Endothelial cell of coronary artery (primary cell): Measurements from ENCODE around the gene ALOX12. TPM values are rescaled to one million over a fixed set of nuclear protein-coding genes. Genes with fewer than 3 reads are reported as not detected.

ENCODE experiments used
- total RNA-seq: library from RNA; depleted of rRNA; stranded (reverse); fragments of >200 nt; gene quantifications from 2 replicates; pipeline ENCODE4 v1.2.3, GENCODE V29; 2014

The ALOX12 gene
- not detected in 2 replicates for total RNA-seq

GRCh38 chr17:6995500-6996255, at the start of gene ALOX12:
Gene ALOX12 (plus strand): TSS chr17:6996049. CDS start chr17:6996118, 69 bp downstream.

GRCh38 chr17:7022781-7023571, 27.1 kb downstream of the ALOX12 start, which contains the start of gene BCL6B:
Gene BCL6B (plus strand): TSS chr17:7023050. CDS start chr17:7023672, 622 bp downstream.

GRCh38 chr17:7035591-7036368, 39.9 kb downstream of the ALOX12 start, which contains the start of gene SLC16A13:
Gene SLC16A13 (plus strand): TSS chr17:7036015. CDS start chr17:7036383, 368 bp downstream.

GRCh38 chr17:7043497-7044198, 47.8 kb downstream of the ALOX12 start, which contains the start of gene SLC16A11:
Gene SLC16A11 (minus strand): TSS chr17:7044092. CDS start chr17:7043513, 579 bp downstream.

Other genes with a start within 250 kb of the ALOX12 start
- gene XAF1, start 240.0 kb upstream of the ALOX12 start, total RNA-seq = 16.7 and 24.9 TPM in 2 replicates
- 0.56 and 1.3 TPM in 2 replicates for gene FBXO39, start 219.8 kb upstream of the ALOX12 start, total RNA-seq
- not detected in 2 replicates for gene TEKT1, start 164.3 kb upstream of the ALOX12 start, total RNA-seq
- 39.8 and 43.5 TPM in 2 replicates for gene RNASEK, start 16.6 kb downstream of the ALOX12 start, total RNA-seq
- gene BCL6B, start 27.0 kb downstream of the ALOX12 start, total RNA-seq = 82.0 and 127 TPM in 2 replicates
- 0.54 and 1.4 TPM in 2 replicates for gene SLC16A13, start 40.0 kb downstream of the ALOX12 start, total RNA-seq
- gene SLC16A11, start 48.0 kb downstream of the ALOX12 start, total RNA-seq = 0.09 and 0.38 TPM in 2 replicates
- gene CLEC10A, start 84.2 kb downstream of the ALOX12 start, total RNA-seq = 0.19 and 0.54 TPM in 2 replicates
- not detected in 2 replicates for gene ASGR2, start 118.8 kb downstream of the ALOX12 start, total RNA-seq
- gene ASGR1, start 183.3 kb downstream of the ALOX12 start, total RNA-seq = 9.2 TPM in 2 replicates
- 10.3 and 23.2 TPM in 2 replicates for gene DLG4, start 223.8 kb downstream of the ALOX12 start, total RNA-seq
- 192 and 322 TPM in 2 replicates for gene ACADVL, start 223.9 kb downstream of the ALOX12 start, total RNA-seq
- 37.3 and 41.1 TPM in 2 replicates for gene DVL2, start 238.5 kb downstream of the ALOX12 start, total RNA-seq
- gene PHF23, start 243.4 kb downstream of the ALOX12 start, total RNA-seq = 37.7 and 45.1 TPM in 2 replicates
- 92.4 and 120 TPM in 2 replicates for gene GABARAP, start 246.4 kb downstream of the ALOX12 start, total RNA-seq